ENCODE data around the gene LSAMP. TPM values are rescaled to one million over a fixed set of nuclear protein-coding genes. Genes with fewer than 3 reads are reported as not detected.
A peak's percentile ranks its signal among the peaks of the same experiment; 100 is the strongest.

The LSAMP gene
- total RNA-seq, 1 experiment from 2014 or later: not detected

GRCh38 chr3:115943579-115943978, 501.7 kb downstream of the LSAMP start:
- Mint-ChIP-seq H3K36me3 (ENCODE audit: insufficient read depth, unreplicated experiment) (no peaks in the 10 kb centered on the region), H3K4me3 (ENCODE audit: unreplicated experiment) (no peak overlapping the region), H3K9me3 (ENCODE audit: unreplicated experiment) (no peaks in the 10 kb centered on the region), H3K27me3 (ENCODE audit: insufficient read depth, unreplicated experiment) (peaks cover 4% of the 10 kb centered on the region), H3K27ac (ENCODE audit: unreplicated experiment) (no peak overlapping the region), H3K4me1 (ENCODE audit: low read depth, unreplicated experiment) (peaks cover 9% of the 10 kb centered on the region)
- Histone ChIP-seq H3K4me3 (ENCODE audit: low read depth, low read length) (no peak overlapping the region), H3K36me3 (ENCODE audit: control insufficient read depth, insufficient read depth, low read length) (no peaks in the 10 kb centered on the region), H3K9me3 (no peaks in the 10 kb centered on the region), H3K4me1 (peaks cover 8% of the 10 kb centered on the region; the same call in 1 of the 2 replicates), H3K27me3 (replicated peaks; ENCODE audit: control insufficient read depth, insufficient read depth, low read length) (no peaks in the 10 kb centered on the region)
- no peak for DNase-seq
- intact Hi-C loops (cut with micrococcal nuclease; ENCODE audit: unreplicated experiment): no loop called here
- POLR2A ChIA-PET: no interaction called here
- no TSS peak for BruUV-seq (replicated peaks)
- TF ChIP-seq, protein P1, sequence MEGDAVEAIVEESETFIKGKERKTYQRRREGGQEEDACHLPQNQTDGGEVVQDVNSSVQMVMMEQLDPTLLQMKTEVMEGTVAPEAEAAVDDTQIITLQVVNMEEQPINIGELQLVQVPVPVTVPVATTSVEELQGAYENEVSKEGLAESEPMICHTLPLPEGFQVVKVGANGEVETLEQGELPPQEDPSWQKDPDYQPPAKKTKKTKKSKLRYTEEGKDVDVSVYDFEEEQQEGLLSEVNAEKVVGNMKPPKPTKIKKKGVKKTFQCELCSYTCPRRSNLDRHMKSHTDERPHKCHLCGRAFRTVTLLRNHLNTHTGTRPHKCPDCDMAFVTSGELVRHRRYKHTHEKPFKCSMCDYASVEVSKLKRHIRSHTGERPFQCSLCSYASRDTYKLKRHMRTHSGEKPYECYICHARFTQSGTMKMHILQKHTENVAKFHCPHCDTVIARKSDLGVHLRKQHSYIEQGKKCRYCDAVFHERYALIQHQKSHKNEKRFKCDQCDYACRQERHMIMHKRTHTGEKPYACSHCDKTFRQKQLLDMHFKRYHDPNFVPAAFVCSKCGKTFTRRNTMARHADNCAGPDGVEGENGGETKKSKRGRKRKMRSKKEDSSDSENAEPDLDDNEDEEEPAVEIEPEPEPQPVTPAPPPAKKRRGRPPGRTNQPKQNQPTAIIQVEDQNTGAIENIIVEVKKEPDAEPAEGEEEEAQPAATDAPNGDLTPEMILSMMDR (IDR thresholded peaks at IDR 0.05; ENCODE audit: insufficient read depth in 1 of 2, low read depth in 1 of 2, low read length in 1 of 2, severe bottlenecking in 1 of 2, unreplicated experiment in 1 of 2): no peak
- CTCF ChIA-PET: no interaction called here

DNA sequence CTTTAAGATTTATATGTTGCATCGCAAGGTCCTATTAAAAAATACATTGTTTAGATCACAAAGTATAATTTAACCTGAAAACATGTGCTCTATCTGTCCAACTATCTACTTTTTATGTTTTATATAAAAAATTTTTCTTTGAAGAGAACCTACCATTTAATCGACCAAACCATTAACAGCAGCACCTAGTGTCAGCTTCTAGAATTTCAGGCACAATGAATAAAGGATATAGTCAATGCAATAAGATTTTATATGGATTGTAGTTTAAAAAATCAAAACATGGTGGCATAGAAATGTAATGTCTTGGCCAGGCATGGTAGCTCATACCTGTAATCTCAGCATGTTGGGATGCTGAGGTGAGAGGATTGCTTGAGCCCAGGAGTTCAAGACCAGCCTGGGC, 508.2 kb downstream of the LSAMP start:
- Histone ChIP-seq H3K9me3 (no peaks in the 10 kb centered on the region), H3K4me1 (no peaks in the 10 kb centered on the region), H3K4me3 (ENCODE audit: low read depth, low read length) (no peak overlapping the region), H3K27me3 (replicated peaks; ENCODE audit: control insufficient read depth, insufficient read depth, low read length) (no peaks in the 10 kb centered on the region), H3K36me3 (ENCODE audit: control insufficient read depth, insufficient read depth, low read length) (no peaks in the 10 kb centered on the region)
- ChIA-PET CTCF (no interaction called here), POLR2A (no interaction called here)
- intact Hi-C loops (cut with micrococcal nuclease; ENCODE audit: unreplicated experiment): no loop called here
- no TSS peak for BruUV-seq (replicated peaks)
- Mint-ChIP-seq H3K27ac (ENCODE audit: unreplicated experiment) (no peak overlapping the region), H3K9me3 (ENCODE audit: unreplicated experiment) (no peaks in the 10 kb centered on the region), H3K36me3 (ENCODE audit: insufficient read depth, unreplicated experiment) (no peaks in the 10 kb centered on the region), H3K4me3 (ENCODE audit: unreplicated experiment) (no peak overlapping the region), H3K27me3 (ENCODE audit: insufficient read depth, unreplicated experiment) (peaks cover 11% of the 10 kb centered on the region), H3K4me1 (ENCODE audit: low read depth, unreplicated experiment) (no peaks in the 10 kb centered on the region)
- TF ChIP-seq, protein P1 (IDR thresholded peaks at IDR 0.05; ENCODE audit: insufficient read depth in 1 of 2, low read depth in 1 of 2, low read length in 1 of 2, severe bottlenecking in 1 of 2, unreplicated experiment in 1 of 2): peak; percentile 18 to 42
- DNase-seq: no peak

DNA sequence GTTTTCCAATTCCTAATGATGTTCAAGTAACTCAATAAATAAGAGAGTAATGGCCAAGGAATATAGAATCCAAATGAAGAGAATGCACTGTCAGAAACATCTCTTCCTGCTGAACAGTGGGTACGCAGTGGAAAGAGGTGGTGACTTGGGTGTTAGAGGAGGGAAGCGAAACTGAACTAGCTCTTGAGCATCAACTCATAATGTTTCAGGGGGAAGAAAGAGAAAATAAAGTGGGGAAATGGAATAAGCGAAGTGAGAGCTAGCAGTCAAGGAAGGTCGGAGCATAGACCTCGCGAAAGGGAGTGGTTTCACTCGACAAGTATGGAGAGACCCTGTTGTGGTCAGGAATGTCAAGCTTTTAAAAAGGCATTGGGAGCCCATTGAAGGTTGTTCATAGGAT, 512.5 kb downstream of the LSAMP start:
- ChIA-PET POLR2A (no interaction called here), CTCF (no interaction called here)
- no peaks in the 10 kb centered on the region for H3K9me3 Mint-ChIP-seq (ENCODE audit: unreplicated experiment)
- H3K27ac Mint-ChIP-seq (ENCODE audit: unreplicated experiment): no peak overlapping the region
- BruUV-seq (replicated peaks): no TSS peak
- TF ChIP-seq, protein P1 (IDR thresholded peaks at IDR 0.05; ENCODE audit: insufficient read depth in 1 of 2, low read depth in 1 of 2, low read length in 1 of 2, severe bottlenecking in 1 of 2, unreplicated experiment in 1 of 2): no peak
- intact Hi-C loops (cut with micrococcal nuclease; ENCODE audit: unreplicated experiment): no loop called here
- no peaks in the 10 kb centered on the region for H3K27me3 ChIP-seq (replicated peaks; ENCODE audit: control insufficient read depth, insufficient read depth, low read length)
- no peaks in the 10 kb centered on the region for H3K4me1 Mint-ChIP-seq (ENCODE audit: low read depth, unreplicated experiment)
- no peaks in the 10 kb centered on the region for H3K36me3 Mint-ChIP-seq (ENCODE audit: insufficient read depth, unreplicated experiment)
- H3K36me3 ChIP-seq (ENCODE audit: control insufficient read depth, insufficient read depth, low read length): no peaks in the 10 kb centered on the region
- no peaks in the 10 kb centered on the region for H3K4me1 ChIP-seq
- DNase-seq: no peak
- no peak overlapping the region for H3K4me3 ChIP-seq (ENCODE audit: low read depth, low read length)
- H3K9me3 ChIP-seq: no peaks in the 10 kb centered on the region
- H3K4me3 Mint-ChIP-seq (ENCODE audit: unreplicated experiment): no peak overlapping the region
- H3K27me3 Mint-ChIP-seq (ENCODE audit: insufficient read depth, unreplicated experiment): peaks cover 15% of the 10 kb centered on the region

All from Caco-2 (cell line).